AG09319 (cell line): ENCODE measurements around the gene PPY.

ENCODE experiments used
- DNase-seq: peaks from one replicate; pipeline ENCODE4 v3.0.0-alpha.2; 2010; ENCODE audit warnings: low read depth; ENCODE audit errors: extremely low read depth
- TF ChIP-seq, protein P1 (sequence below): IDR thresholded peaks from 2 replicates; pipeline ENCODE4 v1.5.1; 2011; ENCODE audit warnings: low read depth, mild to moderate bottlenecking, inconsistent platforms, low read length, moderate library complexity

PPY gene

GRCh38 chr17:43915559-43915958 lies 26.7 kb downstream of the PPY start:
- no peak for DNase-seq
- TF ChIP-seq, protein P1, sequence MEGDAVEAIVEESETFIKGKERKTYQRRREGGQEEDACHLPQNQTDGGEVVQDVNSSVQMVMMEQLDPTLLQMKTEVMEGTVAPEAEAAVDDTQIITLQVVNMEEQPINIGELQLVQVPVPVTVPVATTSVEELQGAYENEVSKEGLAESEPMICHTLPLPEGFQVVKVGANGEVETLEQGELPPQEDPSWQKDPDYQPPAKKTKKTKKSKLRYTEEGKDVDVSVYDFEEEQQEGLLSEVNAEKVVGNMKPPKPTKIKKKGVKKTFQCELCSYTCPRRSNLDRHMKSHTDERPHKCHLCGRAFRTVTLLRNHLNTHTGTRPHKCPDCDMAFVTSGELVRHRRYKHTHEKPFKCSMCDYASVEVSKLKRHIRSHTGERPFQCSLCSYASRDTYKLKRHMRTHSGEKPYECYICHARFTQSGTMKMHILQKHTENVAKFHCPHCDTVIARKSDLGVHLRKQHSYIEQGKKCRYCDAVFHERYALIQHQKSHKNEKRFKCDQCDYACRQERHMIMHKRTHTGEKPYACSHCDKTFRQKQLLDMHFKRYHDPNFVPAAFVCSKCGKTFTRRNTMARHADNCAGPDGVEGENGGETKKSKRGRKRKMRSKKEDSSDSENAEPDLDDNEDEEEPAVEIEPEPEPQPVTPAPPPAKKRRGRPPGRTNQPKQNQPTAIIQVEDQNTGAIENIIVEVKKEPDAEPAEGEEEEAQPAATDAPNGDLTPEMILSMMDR, result no peak

- no peak for DNase-seq
- TF ChIP-seq, protein P1, result no peak
Observed at GRCh38 chr17:43914451-43914850, 27.8 kb downstream of the PPY start.

DNA sequence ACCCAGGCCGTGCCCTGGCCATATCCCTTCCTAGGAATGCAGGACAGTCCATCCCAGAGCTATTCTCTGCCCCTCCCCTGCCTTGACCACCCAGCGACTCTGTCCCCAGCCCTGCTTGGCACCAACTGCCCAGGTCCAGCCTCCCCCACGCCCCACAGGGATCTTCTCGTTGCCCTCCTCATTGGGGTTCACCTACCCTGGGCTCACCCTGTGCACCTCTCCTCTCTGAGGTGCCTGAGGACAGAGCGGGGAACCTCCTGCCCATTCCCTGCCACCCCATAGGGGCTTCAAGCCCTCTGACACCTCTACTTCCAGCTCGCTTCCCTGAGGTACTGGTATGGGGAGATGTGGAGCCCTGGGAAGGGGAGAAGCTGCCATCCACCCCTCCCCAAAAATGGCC lies 28.7 kb downstream of the PPY start:
- TF ChIP-seq, protein P1, result no peak
- no peak for DNase-seq

DNA sequence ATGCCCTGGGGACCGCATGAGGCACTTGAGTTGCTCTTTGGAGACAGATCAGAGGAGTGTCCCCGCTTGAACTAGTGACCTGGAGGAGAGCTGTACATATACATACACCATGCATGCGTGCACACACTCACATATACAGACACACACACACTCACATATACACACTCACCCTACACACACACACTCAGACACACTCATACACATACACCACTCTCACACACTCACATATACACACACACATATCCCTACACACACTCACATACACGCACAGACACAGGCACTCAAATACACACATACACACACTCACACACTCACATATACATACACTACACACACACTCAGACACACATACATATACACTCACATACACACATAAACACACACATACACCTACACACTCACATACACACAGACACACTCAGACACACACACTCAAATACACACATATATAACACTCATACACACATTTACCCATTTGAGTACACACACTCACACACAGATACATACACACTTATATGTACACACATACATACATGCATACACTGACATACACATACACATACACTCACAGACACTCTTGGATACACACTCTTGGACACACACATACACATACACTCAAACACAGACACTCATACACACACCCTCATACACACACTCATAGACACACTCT lies 29.5 kb downstream of the PPY start:
- no peak for DNase-seq
- TF ChIP-seq, protein P1, result no peak

DNA sequence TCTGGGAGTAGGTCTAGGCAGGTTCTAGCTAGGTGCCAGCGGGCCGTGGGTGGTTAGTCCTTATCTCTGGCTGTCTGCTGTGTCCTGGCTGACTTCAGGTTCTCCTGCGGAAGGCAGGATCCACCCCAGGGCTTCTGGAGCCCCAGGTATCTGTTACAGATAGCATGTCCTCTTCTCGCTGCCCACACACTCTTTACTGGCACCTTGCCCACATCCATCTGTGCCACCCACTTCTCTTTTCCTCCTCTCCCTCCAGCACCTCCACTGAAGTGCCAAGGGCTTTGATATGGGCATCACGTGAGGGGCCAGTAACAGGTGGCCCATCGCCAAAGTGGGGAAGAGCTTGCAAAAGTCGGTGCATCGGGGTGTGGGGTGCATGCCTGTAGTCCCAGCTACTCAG lies 30.4 kb downstream of the PPY start:
- TF ChIP-seq, protein P1, result no peak
- no peak for DNase-seq

DNA sequence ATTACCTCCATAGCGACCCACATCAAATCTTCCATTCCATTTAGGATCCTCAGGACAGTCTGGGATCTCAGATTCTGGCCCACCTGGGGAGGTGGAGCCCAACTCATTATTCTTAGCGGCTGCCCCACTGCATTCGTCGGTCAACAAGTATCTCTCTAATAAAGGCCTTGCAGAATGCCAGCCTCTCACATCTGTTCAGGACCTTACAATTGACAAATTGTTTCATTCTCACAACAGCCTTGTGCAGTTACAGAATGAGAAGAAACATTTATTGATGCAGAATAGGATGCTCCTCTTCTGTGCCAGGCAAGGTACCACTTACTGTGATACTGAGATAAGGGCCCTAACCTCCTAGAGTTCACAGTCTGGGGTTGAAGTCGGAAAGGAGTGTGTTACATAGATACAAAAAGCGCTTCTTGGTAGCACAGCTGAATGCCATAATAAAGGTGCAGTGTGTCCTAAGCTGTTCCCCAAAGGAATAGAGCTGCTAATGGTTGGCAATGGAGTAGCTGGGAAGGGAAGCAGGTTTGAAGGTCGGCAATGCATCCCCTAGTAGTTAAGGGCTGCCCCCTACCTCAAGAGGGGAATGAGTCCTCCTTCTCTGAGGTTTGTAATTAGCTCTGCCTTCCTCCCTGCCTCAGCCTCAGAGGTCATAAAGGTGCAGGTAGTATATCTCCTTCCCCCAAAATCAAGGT lies 32.6 kb downstream of the PPY start:
- no peak for DNase-seq
- TF ChIP-seq, protein P1, result no peak

DNA sequence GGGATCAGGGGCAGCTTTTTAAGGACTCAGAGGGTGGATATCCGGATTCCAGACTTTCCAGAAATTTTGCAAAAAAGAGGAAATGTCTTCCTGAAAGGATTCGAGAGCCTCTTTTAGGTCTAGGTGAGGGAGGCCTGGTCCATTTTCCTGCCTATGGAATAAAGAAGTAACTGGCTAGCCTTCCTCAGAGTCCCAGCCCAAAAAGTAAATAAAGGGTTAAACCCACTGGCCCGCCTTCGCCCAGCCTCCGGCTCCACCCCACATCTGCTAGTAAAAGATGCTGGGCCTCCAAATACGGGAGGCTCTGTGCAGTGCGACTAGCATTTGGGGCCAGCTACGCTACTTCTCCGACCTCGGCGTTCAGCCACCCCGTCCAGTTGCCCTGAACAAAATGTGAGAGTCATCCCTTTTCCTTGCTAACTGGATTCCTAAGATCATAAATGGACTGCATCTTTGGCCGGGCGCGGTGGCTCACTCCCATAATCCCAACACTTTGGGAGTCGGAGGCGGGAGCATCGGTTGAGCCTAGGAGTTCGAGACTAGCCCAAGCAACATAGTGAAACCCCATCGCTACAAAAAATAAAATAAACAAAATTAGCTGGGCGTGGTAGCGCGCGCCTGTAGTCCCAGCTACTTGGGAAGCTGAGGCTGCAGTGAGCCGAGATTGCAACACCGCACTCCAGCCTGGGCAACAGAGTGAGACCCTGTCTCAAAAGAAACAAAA lies 34.1 kb downstream of the PPY start:
- DNase-seq, result no peak

More for the DNA sequence above, 34.1 kb downstream of the PPY start:
- TF ChIP-seq, protein P1, result no peak
